ENCODE measurements around the gene LRRC27. TPM values are rescaled to one million over a fixed set of nuclear protein-coding genes. Genes with fewer than 3 reads are reported as not detected.
"Not testable (repeated sequence)": the region's sequence is repeated elsewhere in the genome, so short reads cannot be mapped to it uniquely, and the experiment has no call there.

LRRC27 gene
- total RNA-seq, 1 donor from 2014 or later, result 15.5 TPM

GRCh38 chr10:132351611-132352010, 19.6 kb downstream of the LRRC27 start:
- Histone ChIP-seq H3K27me3 (ENCODE audit: low read depth) (no peaks in the 10 kb centered on the region), H3K4me1 (no peaks in the 10 kb centered on the region), H3K9me3 (no peaks in the 10 kb centered on the region), H3K4me3 (no peak overlapping the region), H3K36me3 (peaks cover 18% of the 10 kb centered on the region), H3K27ac (no peak overlapping the region)
- intact Hi-C loops (cut with DNase I), result no loop called here
- DNase-seq (no peak), ATAC-seq (no peak)
- no peak for TF ChIP-seq CTCF (IDR thresholded peaks at IDR 0.05)

- H3K9me3 ChIP-seq; intact Hi-C loops (cut with DNase I); H3K4me1 ChIP-seq; H3K27ac ChIP-seq; H3K27me3 ChIP-seq (ENCODE audit: low read depth); H3K4me3 ChIP-seq: not testable (repeated sequence)
- TF ChIP-seq CTCF (IDR thresholded peaks at IDR 0.05), result peak; percentile 74
- ATAC-seq, result peak; percentile 65 to 76
- peak; percentile 83 for DNase-seq
- peaks cover 23% of the 10 kb centered on the region for H3K36me3 ChIP-seq
These were observed 20.7 kb downstream of the LRRC27 start for GRCh38 chr10:132352462-132353308.

- no peak for TF ChIP-seq CTCF (IDR thresholded peaks at IDR 0.05)
- no peaks in the 10 kb centered on the region for H3K27me3 ChIP-seq (ENCODE audit: low read depth)
- H3K27ac ChIP-seq, result no peak overlapping the region
- DNase-seq, result no peak
- no peaks in the 10 kb centered on the region for H3K9me3 ChIP-seq
- intact Hi-C loops (cut with DNase I), result no loop called here
- H3K4me3 ChIP-seq, result no peak overlapping the region
- peak in 1 of 2 donors; percentile 6 for ATAC-seq
- peaks cover 14% of the 10 kb centered on the region for H3K36me3 ChIP-seq
- no peaks in the 10 kb centered on the region for H3K4me1 ChIP-seq
These were observed 21.7 kb downstream of the LRRC27 start for GRCh38 chr10:132353456-132354355.

GRCh38 chr10:132354356-132355094, 22.5 kb downstream of the LRRC27 start:
- ATAC-seq (peak in 1 of 2 donors; percentile 3), DNase-seq (no peak)
- intact Hi-C loops (cut with DNase I), result no loop called here
- Histone ChIP-seq H3K27me3 (ENCODE audit: low read depth) (no peaks in the 10 kb centered on the region), H3K27ac (no peak overlapping the region), H3K4me3 (no peak overlapping the region), H3K36me3 (peaks cover 13% of the 10 kb centered on the region), H3K4me1 (no peaks in the 10 kb centered on the region), H3K9me3 (no peaks in the 10 kb centered on the region)
- no peak for TF ChIP-seq CTCF (IDR thresholded peaks at IDR 0.05)

- no peak overlapping the region for H3K4me3 ChIP-seq
- H3K36me3 ChIP-seq, result peaks cover 13% of the 10 kb centered on the region
- no peaks in the 10 kb centered on the region for H3K4me1 ChIP-seq
- ATAC-seq (no peak), DNase-seq (no peak)
- no peak overlapping the region for H3K27ac ChIP-seq
- TF ChIP-seq CTCF (IDR thresholded peaks at IDR 0.05), result no peak
- H3K9me3 ChIP-seq, result no peaks in the 10 kb centered on the region
- H3K27me3 ChIP-seq (ENCODE audit: low read depth), result no peaks in the 10 kb centered on the region
- intact Hi-C loops (cut with DNase I), result no loop called here
These were observed 23.3 kb downstream of the LRRC27 start for GRCh38 chr10:132355297-132355696.
